GM21526 (cell line): ENCODE measurements around the gene DNAJC11.
"Not testable (repeated sequence)": the region's sequence is repeated elsewhere in the genome, so short reads cannot be mapped to it uniquely, and the experiment has no call there.

Experiments
- ATAC-seq: cut with Tn5 transposase; IDR thresholded peaks from one replicate; pipeline ENCODE4 v1.9.1; 2021; ENCODE audit warnings: moderate library complexity; ENCODE audit not compliant: unreplicated experiment, low FRiP score

The DNAJC11 gene

DNA sequence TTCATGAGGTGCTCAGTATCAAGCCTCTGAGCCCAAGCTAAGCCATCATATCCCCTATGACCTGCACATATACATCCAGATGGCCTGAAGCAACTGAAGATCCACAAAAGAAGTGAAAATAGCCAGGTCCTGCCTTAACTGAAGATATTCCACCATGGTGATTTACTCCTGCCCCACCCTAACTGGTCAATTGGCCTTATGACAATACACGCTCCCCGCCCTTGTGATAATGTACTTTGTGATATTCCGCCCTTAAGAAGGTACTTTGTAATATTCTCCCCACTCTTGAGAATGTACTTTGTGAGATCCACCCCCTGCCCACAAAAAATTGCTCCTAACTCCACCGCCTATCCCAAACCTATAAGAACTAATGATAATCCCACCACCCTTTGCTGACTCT lies 1.7 kb downstream of the DNAJC11 start:
- ATAC-seq: not testable (repeated sequence)

DNA sequence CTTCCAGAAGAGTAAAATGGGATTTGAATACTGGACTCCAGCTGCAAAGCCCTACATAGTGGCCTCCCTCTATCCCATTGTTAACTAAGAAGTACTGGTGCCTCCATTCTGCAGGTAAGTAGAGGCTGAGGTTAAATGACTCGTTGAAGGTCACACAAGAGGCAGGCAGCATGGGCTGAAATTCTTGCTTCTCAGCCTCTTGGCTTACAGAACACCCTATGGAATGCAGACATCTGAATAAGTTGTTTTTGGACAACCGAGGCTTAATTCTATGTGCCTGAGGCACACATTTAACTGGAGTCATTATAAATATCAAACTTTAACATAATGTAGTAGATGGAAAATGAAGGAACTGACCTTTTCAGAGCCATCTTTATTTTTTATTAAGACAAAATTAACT lies 5.7 kb downstream of the DNAJC11 start:
- ATAC-seq: no peak

GRCh38 chr1:6694121-6694713 lies 7.4 kb downstream of the DNAJC11 start:
- no peak for ATAC-seq

DNA sequence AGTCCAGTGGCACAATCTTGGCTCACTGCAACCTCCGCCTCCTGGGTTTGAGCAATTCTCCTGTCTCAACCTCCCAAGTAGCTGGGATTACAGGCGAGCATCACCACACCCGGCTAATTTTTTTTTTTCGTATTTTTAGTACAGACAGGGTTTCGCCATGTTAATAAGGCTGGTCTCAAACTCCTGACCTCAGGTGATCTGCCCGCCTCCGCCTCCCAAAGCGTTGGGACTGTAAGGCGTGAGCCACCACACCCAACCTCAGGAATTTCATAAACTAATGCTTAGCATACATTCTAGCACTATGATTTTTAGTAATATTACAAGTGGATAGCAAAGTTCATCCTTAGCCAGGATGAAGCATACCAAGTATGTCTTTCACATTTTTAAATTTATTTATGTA lies 8.7 kb downstream of the DNAJC11 start:
- no peak for ATAC-seq

- ATAC-seq: no peak
These were observed 10.1 kb downstream of the DNAJC11 start for GRCh38 chr1:6691507-6691906.

DNA sequence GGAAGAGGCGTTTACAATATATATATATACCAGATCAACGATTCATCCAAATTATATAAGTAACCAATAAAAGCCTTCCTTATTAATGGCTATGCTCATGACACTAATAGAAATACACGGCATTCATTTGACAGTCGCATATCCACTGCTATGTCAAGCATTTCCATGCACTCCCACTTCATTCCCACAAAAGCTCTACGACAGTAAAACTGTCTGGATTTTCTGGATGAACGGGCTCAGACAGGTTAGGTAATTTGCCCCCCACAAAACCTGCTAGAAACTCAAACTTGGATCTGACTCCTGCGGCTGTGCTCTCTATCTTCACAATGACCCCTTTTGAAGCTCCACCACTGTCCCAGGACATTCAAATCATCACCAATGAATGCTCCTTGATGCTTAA lies 11.4 kb downstream of the DNAJC11 start:
- ATAC-seq: no peak

DNA sequence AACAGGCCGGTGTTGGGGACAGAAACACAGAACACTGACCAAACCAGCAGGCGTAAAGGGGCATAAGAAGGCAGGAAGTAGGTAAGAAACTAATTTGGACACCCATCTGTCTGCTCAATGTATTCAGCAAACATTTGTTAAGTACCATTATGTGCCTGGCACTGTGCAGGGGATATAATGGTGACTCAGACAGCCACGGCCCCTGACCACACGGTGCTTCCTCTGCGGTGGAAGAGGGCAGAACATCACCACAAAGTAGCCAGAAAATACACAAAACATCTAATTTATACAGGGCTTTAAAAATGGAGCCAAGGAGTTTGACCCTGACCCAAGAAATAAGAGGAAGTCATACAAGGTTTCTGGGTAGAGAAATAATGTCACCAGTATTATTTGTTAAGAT lies 12.9 kb downstream of the DNAJC11 start:
- no peak for ATAC-seq

- no peak for ATAC-seq
These were observed 13.6 kb downstream of the DNAJC11 start for GRCh38 chr1:6688001-6688400.

- ATAC-seq: no peak
These were observed 15.3 kb downstream of the DNAJC11 start for GRCh38 chr1:6686294-6686693.

DNA sequence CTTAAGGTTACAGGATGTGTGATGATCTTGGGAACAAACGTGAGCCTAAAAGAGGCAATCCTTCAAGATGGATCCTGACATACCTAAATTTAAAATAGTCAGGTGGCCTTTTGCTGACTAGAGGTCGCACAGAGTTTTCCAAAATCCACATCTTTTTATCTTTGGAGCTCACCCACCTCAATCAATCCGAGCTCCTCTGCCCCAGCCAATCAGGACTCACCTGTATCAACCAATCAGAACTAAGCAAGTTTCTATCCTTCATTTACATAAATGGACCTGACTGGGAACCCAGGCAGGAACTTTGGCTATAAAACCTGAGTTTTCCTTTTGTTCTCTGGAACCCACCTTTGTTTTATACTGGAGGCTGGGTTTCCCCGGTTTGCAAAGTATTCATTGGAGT lies 16.2 kb downstream of the DNAJC11 start:
- ATAC-seq: no peak

GRCh38 chr1:6683434-6683833 lies 18.2 kb downstream of the DNAJC11 start:
- no peak for ATAC-seq

- ATAC-seq: no peak
These were observed 25.7 kb downstream of the DNAJC11 start for GRCh38 chr1:6675941-6676340.

GRCh38 chr1:6674771-6675170 lies 26.8 kb downstream of the DNAJC11 start:
- ATAC-seq: no peak

GRCh38 chr1:6673816-6674398 lies 27.7 kb downstream of the DNAJC11 start:
- no peak for ATAC-seq

- no peak for ATAC-seq
These were observed 29.1 kb downstream of the DNAJC11 start for GRCh38 chr1:6672558-6672957.

DNA sequence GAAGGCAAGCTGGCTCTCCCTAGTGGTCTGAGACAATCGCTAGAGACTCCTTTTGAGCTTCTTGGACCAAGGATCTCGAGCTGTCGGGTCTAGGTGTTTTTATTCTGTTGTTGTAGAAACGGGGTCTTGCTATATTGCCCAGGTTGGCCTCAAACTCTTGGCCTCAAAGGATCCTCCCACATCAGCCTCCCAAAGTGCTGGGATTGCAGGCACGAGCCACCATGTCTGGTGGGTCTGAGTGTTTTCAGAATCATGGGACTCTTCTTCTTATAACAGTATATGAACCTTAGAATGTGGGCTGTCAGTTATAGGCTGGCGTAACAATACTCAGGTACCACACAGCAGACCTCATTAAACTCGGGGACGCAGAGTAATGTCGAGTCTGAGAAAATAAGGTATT lies 33.1 kb downstream of the DNAJC11 start:
- ATAC-seq: no peak

DNA sequence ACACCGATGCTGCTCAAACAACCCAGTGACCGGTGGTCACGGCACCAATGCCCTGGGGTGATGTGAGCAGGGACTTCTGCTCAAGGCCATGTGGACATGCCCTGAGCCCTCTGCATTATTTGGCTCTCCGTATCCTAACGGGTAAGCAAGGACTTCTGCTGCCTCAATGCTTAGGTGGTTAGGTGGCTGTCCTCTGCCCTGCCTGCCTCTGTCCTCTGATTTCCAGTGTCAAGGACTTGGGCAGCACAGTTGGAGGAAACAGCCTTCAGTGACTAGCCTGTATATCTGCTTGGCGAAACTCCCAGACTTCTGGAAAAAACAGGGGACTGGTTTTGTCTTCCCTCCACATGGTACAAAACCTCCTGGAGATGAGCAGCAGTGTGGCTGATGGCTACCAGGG lies 34.5 kb downstream of the DNAJC11 start:
- ATAC-seq: no peak

GRCh38 chr1:6666696-6667095 lies 34.9 kb downstream of the DNAJC11 start:
- ATAC-seq: no peak

DNA sequence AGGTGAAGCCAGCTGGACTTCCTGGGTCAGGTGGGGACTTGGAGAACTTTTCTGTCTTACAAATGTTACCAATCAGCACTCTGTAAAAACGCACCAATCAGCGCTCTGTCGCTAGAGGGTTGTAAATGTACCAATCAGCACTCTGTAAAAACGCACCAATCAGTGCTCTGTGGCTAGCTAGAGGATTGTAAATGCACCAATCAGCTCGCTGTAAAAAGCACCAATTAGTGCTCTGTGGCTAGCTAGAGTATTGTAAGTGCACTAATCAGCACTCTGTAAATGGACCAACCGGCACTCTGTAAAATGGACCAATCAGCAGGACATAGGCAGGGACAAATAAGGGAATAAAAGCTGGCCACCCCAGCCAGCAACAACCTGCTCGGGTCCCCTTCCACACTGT lies 39.1 kb downstream of the DNAJC11 start:
- not testable (repeated sequence) for ATAC-seq

GRCh38 chr1:6660415-6661049 lies 41.1 kb downstream of the DNAJC11 start:
- no peak for ATAC-seq

DNA sequence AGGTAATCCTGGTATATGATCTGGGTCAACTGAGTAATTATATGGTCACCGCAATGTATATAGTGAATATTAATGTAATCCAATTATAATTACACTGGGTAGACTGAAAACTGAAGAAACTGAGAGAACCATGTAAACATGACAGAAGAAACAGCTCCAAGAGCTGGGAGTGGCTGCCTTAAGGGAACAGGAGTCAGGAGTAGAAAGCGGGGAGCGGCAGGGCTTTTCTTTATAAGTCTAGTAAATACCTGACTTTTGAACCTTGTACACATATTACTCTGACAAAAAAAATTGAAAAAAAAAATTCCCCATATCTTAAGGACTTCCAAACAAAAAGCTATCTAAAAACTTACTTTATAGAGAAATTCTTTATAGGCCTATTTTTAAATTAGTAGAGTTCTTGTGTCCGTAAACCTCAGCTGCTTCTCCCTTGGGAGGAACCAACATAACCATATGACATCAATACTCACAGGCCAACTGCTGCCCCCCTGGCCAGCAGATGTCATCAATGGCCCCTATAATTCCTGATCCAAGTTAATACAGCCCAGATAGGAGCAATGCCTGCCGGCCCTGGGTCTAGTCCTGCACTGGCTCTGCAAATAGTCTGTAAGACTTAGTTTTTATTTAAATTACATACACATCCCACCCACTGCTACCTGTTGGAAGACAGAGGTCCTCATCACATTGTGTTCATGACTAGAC lies 43.1 kb downstream of the DNAJC11 start:
- ATAC-seq: no peak

GRCh38 chr1:6657138-6657537 lies 44.5 kb downstream of the DNAJC11 start:
- ATAC-seq: no peak
